Suprapubic skin (tissue), 4 donors: ENCODE results near the gene OR10K1. TPM values are rescaled to one million over a fixed set of nuclear protein-coding genes. Genes with fewer than 3 reads are reported as not detected.

Experiments
- DNase-seq, 2 donors: peaks; one replicate each; pipeline ENCODE4 v3.0.0-alpha.2; 2019; ENCODE audit warnings: low spot score in 2 of 2
- H3K27ac ChIP-seq: fragments of 200-600 bp; sonication (generic); one replicate; pipeline ENCODE4 v1.5.1; 2019
- H3K27me3 ChIP-seq: fragments of 200-600 bp; sonication (generic); one replicate; pipeline ENCODE4 v1.5.1; 2019
- H3K36me3 ChIP-seq: fragments of 200-600 bp; sonication (generic); one replicate; pipeline ENCODE4 v1.5.1; 2019
- H3K4me1 ChIP-seq: fragments of 200-600 bp; sonication (generic); one replicate; pipeline ENCODE4 v1.5.1; 2019
- H3K4me3 ChIP-seq: fragments of 200-600 bp; sonication (generic); one replicate; pipeline ENCODE4 v1.5.1; 2019; ENCODE audit warnings: mild to moderate bottlenecking
- H3K9me3 ChIP-seq: fragments of 200-600 bp; sonication (generic); one replicate; pipeline ENCODE4 v1.5.1; 2019
- EP300 ChIP-seq: sonication (generic); formaldehyde crosslinking; IDR thresholded peaks from one replicate; pipeline ENCODE4 v1.6.1; 2017; ENCODE audit warnings: antibody characterized with exemption
- POLR2A ChIP-seq, 2 donors: fragments of 450-650 bp; IDR thresholded peaks; one replicate each; pipeline ENCODE4 v1.6.1; 2017; ENCODE audit warnings: antibody characterized with exemption in 2 of 2, mild to moderate bottlenecking in 2 of 2, moderate library complexity in 2 of 2
- POLR2AphosphoS5 ChIP-seq, 3 donors: sonication (generic); formaldehyde crosslinking; IDR thresholded peaks; one replicate each; pipeline ENCODE4 v1.6.1; 2017; ENCODE audit warnings: antibody characterized with exemption in 3 of 3
- WGBS: methylation state at CpG from one replicate; pipeline ENCODE4 v1.1.5; 2018; 5-methylcytosine and 5-hydroxymethylcytosine counted together
- total RNA-seq, 4 donors: library from RNA; depleted of rRNA; stranded (reverse); fragments of >200 nt; gene quantifications; one replicate each; pipeline ENCODE4 v1.1.0, GENCODE V29; 2016
- TF ChIP-seq, protein P1 (sequence below), 2 donors: fragments of 200-600 bp in 1 of 2; fragments of 450-650 bp in 1 of 2; sonication (generic) in 1 of 2; IDR thresholded peaks; one replicate each; pipeline ENCODE4 v1.5.1; 2016 to 2019; ENCODE audit warnings: antibody characterized with exemption in 2 of 2, mild to moderate bottlenecking in 1 of 2, moderate library complexity in 1 of 2

Gene OR10K1, protein sequence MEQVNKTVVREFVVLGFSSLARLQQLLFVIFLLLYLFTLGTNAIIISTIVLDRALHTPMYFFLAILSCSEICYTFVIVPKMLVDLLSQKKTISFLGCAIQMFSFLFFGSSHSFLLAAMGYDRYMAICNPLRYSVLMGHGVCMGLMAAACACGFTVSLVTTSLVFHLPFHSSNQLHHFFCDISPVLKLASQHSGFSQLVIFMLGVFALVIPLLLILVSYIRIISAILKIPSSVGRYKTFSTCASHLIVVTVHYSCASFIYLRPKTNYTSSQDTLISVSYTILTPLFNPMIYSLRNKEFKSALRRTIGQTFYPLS
- total RNA-seq: not detected

DNA sequence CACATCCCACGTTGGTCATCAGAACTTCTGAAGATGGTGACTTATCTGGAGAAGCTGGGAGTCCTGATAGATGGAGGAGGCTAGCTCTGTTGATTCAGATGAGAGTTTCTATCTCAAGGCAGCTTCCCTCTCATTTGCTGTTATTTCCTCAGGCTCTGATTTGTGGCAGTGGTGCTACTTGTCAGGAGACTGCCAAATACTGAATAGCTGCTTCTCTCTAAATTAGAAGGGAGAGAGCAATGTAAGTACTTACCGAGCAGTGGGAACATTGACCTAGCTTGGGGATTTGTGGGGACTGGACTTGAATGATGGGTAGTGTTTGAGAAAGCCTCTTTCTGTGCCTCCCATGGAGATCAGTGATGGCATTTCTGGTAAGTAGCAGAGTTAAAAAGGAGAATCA lies at the start of gene OR10K1:
TSS of gene OR10K1 (plus strand) at position 301 of the 400 bp plus-strand sequence. CDS start 3,728 bp downstream, outside the sequence.
- DNase-seq: no peak
- 82% methylated on average over 2 of the region's 2 CpGs for WGBS
- no peaks in the 10 kb centered on the region for H3K36me3 ChIP-seq

GRCh38 chr1:158414651-158415345 lies 46.8 kb upstream of the OR10K1 start:
- TF ChIP-seq POLR2A (IDR thresholded peaks at IDR 0.05): no peak
- no peak for TF ChIP-seq EP300
- TF ChIP-seq, protein P1, sequence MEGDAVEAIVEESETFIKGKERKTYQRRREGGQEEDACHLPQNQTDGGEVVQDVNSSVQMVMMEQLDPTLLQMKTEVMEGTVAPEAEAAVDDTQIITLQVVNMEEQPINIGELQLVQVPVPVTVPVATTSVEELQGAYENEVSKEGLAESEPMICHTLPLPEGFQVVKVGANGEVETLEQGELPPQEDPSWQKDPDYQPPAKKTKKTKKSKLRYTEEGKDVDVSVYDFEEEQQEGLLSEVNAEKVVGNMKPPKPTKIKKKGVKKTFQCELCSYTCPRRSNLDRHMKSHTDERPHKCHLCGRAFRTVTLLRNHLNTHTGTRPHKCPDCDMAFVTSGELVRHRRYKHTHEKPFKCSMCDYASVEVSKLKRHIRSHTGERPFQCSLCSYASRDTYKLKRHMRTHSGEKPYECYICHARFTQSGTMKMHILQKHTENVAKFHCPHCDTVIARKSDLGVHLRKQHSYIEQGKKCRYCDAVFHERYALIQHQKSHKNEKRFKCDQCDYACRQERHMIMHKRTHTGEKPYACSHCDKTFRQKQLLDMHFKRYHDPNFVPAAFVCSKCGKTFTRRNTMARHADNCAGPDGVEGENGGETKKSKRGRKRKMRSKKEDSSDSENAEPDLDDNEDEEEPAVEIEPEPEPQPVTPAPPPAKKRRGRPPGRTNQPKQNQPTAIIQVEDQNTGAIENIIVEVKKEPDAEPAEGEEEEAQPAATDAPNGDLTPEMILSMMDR (IDR thresholded peaks at IDR 0.05): no peak
- TF ChIP-seq POLR2AphosphoS5 (IDR thresholded peaks at IDR 0.05): no peak
- Histone ChIP-seq H3K27me3 (no peaks in the 10 kb centered on the region), H3K9me3 (no peaks in the 10 kb centered on the region), H3K27ac (no peak overlapping the region), H3K36me3 (no peaks in the 10 kb centered on the region), H3K4me3 (no peak overlapping the region), H3K4me1 (no peaks in the 10 kb centered on the region)
- no peak for DNase-seq
- WGBS: 83% methylated on average over 4 of the region's 4 CpGs

More for the DNA sequence above, at the start of gene OR10K1:
- TF ChIP-seq POLR2AphosphoS5 (IDR thresholded peaks at IDR 0.05) (no peak), EP300 (no peak)
- TF ChIP-seq, protein P1 (IDR thresholded peaks at IDR 0.05): no peak
- no peaks in the 10 kb centered on the region for H3K9me3 ChIP-seq
- no peak within 1 kb of the TSS for H3K4me3 ChIP-seq
- no peaks in the 10 kb centered on the region for H3K4me1 ChIP-seq
- H3K27ac ChIP-seq: no peak within 1 kb of the TSS
- no peaks in the 10 kb centered on the region for H3K27me3 ChIP-seq

GRCh38 chr1:158417586-158417985 lies 44.0 kb upstream of the OR10K1 start:
- Histone ChIP-seq H3K4me1 (no peaks in the 10 kb centered on the region), H3K9me3 (no peaks in the 10 kb centered on the region), H3K27ac (no peak overlapping the region), H3K4me3 (no peak overlapping the region), H3K27me3 (no peaks in the 10 kb centered on the region), H3K36me3 (no peaks in the 10 kb centered on the region)
- TF ChIP-seq POLR2A (IDR thresholded peaks at IDR 0.05): no peak
- TF ChIP-seq EP300: no peak
- no peak for TF ChIP-seq POLR2AphosphoS5 (IDR thresholded peaks at IDR 0.05)
- TF ChIP-seq, protein P1 (IDR thresholded peaks at IDR 0.05): no peak
- DNase-seq: no peak

DNA sequence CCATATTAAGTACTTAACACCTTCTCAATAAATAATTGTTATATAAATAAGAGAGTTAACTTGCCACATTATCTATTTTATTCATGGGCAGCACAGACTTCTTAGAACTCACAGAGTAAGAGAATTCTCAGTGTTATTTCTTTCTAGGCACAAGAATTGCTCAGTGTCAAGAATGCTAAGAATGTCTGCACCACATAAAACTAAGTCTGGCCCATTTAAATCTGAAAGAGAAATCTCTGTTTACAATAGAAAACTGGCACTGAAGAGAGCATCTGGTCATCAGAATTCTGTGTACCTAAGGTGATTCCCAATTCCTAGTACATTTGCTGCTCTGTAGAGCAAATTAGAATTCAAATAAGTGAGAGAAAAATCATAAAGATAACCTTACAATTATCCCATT lies 39.4 kb upstream of the OR10K1 start:
- no peak for DNase-seq
- no peak overlapping the region for H3K27ac ChIP-seq
- TF ChIP-seq POLR2A (IDR thresholded peaks at IDR 0.05): no peak
- TF ChIP-seq POLR2AphosphoS5 (IDR thresholded peaks at IDR 0.05): no peak
- TF ChIP-seq, protein P1 (IDR thresholded peaks at IDR 0.05): no peak
- TF ChIP-seq EP300: no peak

GRCh38 chr1:158425027-158425426 lies 36.6 kb upstream of the OR10K1 start:
- DNase-seq: no peak
- no peak for TF ChIP-seq EP300
- no peak for TF ChIP-seq POLR2A (IDR thresholded peaks at IDR 0.05)
- TF ChIP-seq, protein P1 (IDR thresholded peaks at IDR 0.05): no peak
- no peak for TF ChIP-seq POLR2AphosphoS5 (IDR thresholded peaks at IDR 0.05)
- Histone ChIP-seq H3K4me1 (no peaks in the 10 kb centered on the region), H3K36me3 (no peaks in the 10 kb centered on the region), H3K9me3 (peaks cover 11% of the 10 kb centered on the region), H3K4me3 (no peak overlapping the region), H3K27me3 (no peaks in the 10 kb centered on the region), H3K27ac (no peak overlapping the region)

More for the DNA sequence above, 39.4 kb upstream of the OR10K1 start:
- no peaks in the 10 kb centered on the region for H3K27me3 ChIP-seq
- no peaks in the 10 kb centered on the region for H3K4me1 ChIP-seq
- peaks cover 2% of the 10 kb centered on the region for H3K9me3 ChIP-seq
- H3K36me3 ChIP-seq: no peaks in the 10 kb centered on the region
- no peak overlapping the region for H3K4me3 ChIP-seq
